Heart right ventricle (tissue), 16 donors: ENCODE measurements around the gene IFIT3. TPM values are rescaled to one million over a fixed set of nuclear protein-coding genes. Genes with fewer than 3 reads are reported as not detected.
A peak's percentile ranks its signal among the peaks of the same experiment; 100 is the strongest.

Experiments used
- ATAC-seq, 8 donors: fragments of 200-7000 bp; cut with Tn5 transposase; one replicate each; pipeline ENCODE4 v1.9.1; 2020; ENCODE audit warnings: mild to moderate bottlenecking in 8 of 8, moderate library complexity in 8 of 8, moderate number of reproducible peaks in 1 of 8
- DNase-seq, 2 donors: peaks; one replicate each; pipeline ENCODE4 v3.0.0-alpha.2; 2020
- H3K27ac ChIP-seq, 10 donors: fragments of 200-600 bp; sonication (generic) in 2 of 10; one replicate each; pipeline versions ENCODE4 v1.5.0 to v1.8.0; 2020 to 2022; ENCODE audit warnings: mild to moderate bottlenecking in 3 of 10
- H3K27me3 ChIP-seq, 7 donors: fragments of 200-600 bp; one replicate each; pipeline ENCODE4 v1.8.0; 2021 to 2022; ENCODE audit warnings: mild to moderate bottlenecking in 2 of 7
- H3K36me3 ChIP-seq, 9 donors: fragments of 200-600 bp; sonication (generic) in 1 of 9; one replicate each; pipeline versions ENCODE4 v1.5.0 to v1.8.0; 2020 to 2022; ENCODE audit warnings: mild to moderate bottlenecking in 2 of 9
- H3K4me1 ChIP-seq, 9 donors: fragments of 200-600 bp; sonication (generic) in 1 of 9; one replicate each; pipeline versions ENCODE4 v1.5.0 to v1.8.0; 2020 to 2022; ENCODE audit warnings: mild to moderate bottlenecking in 4 of 9
- H3K4me3 ChIP-seq, 10 donors: fragments of 200-600 bp; sonication (generic) in 2 of 10; one replicate each; pipeline versions ENCODE4 v1.5.0 to v1.8.0; 2020 to 2022; ENCODE audit warnings: mild to moderate bottlenecking in 7 of 10, moderate library complexity in 2 of 10
- H3K9me3 ChIP-seq, 11 donors: fragments of 200-600 bp in 10 of 11; sonication (generic) in 2 of 11; one replicate each; pipeline versions ENCODE4 v1.5.0 to v1.8.0; 2013 to 2022; ENCODE audit warnings: mild to moderate bottlenecking in 2 of 11, control low read depth in 1 of 11, moderate library complexity in 1 of 11
- WGBS, 2 donors: extraction: QIAGEN DNeasy Blood & Tissue Kit; methylation state at CpG; one replicate each; pipeline ENCODE4 v1.1.7; 2013; ENCODE audit warnings: inconsistent platforms in 1 of 2; 5-methylcytosine and 5-hydroxymethylcytosine counted together
- intact Hi-C, 10 donors: fragments of 100-400 bp; cut with DNase I; formaldehyde crosslinking; loops; one replicate each; pipeline versions ENCODE4 v1.11.1 to v1.14.2; 2022
- polyA plus RNA-seq, 2 donors: library from polyadenylated mRNA; stranded (reverse); fragments of 200-250 nt; gene quantifications; one replicate each; pipeline ENCODE4 v1.2.3, GENCODE V29; 2013
- total RNA-seq, 10 donors: library from RNA; stranded (reverse); fragmentation: NEBNext Ultra II Directional in 3 of 10; extraction: Animal tissue kit (Norgen Biotek cat#: 25700) in 3 of 10; gene quantifications; one replicate each; pipeline versions ENCODE4 v1.2.1 to v1.2.4, GENCODE V29; 2021 to 2023
- TF ChIP-seq, protein P1 (sequence below), 9 donors: fragments of 200-600 bp; sonication (generic) in 2 of 9; IDR thresholded peaks; one replicate each; pipeline versions ENCODE4 v1.5.0 to v1.8.0; 2021 to 2022; ENCODE audit warnings: antibody characterized with exemption in 9 of 9, mild to moderate bottlenecking in 5 of 9, moderate library complexity in 1 of 9
- donor health status: Arrhythmogenic right ventricular cardiomyopathy.
- donor health status: ischemic (EF 13 %, LVEDD 7.1; RV severe dilation, severe dysfunction).
- donor health status: healthy with polysubstance abuse.
- donor health status: DM: no; HTN: yes; CAD: no.
- donor health status: DM: no; HTN: no; CAD: no.
- donor health status: ischemic (EF 25% LVEDD 6.9; RV normal size, moderate dysfunction).
- donor health status: ischemic (EF 25% LVEDD 5.7; RV mildly dilated, moderate dysfunction).
- donor health status: healthy.
- donor health status: DM: yes; HTN: yes; CAD: no.
- donor health status: Ischemic cardiomyopathy.
- donor health status: ischemic (EF 35%, LVEDD 5.7; RV mildly dilated, moderate dysfunction).
- donor health status: nonischemic (EF 11% LVEDD 7.7; RV severe dilation, severe dysfunction).
- donor health status: DM: yes; HTN: yes; CAD: no.
- donor health status: PGD.
- donor health status: ischemic (EF 29% LVEDD 5.4; RV normal size, mild dysfunction).
- donor health status: nonischemic (EF 23%, LVEDD 6.1; RV moderate dilation, normal function).

Gene IFIT3
- total and polyA plus RNA-seq, 12 donors = 4.7 to 102 (median 12.2) TPM

DNA sequence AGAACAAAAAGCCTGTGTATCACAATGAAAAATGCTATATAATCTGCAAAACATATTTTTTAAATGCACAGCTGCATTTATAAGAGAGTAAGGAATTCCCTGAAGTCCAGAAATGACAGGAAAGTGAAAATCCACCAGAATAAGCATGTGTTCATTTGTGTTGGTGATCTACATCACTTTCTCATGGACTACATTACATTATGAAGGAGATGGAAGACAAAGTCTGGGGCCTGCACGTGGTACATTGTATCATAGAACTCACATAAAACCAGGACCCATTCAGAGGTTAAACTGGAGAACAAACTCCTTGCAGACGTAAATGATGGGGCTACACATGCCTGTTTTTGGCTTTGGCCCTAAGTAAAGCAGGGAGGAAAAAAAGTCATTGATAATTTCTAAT, 16.4 kb downstream of the IFIT3 start:
- TF ChIP-seq, protein P1, sequence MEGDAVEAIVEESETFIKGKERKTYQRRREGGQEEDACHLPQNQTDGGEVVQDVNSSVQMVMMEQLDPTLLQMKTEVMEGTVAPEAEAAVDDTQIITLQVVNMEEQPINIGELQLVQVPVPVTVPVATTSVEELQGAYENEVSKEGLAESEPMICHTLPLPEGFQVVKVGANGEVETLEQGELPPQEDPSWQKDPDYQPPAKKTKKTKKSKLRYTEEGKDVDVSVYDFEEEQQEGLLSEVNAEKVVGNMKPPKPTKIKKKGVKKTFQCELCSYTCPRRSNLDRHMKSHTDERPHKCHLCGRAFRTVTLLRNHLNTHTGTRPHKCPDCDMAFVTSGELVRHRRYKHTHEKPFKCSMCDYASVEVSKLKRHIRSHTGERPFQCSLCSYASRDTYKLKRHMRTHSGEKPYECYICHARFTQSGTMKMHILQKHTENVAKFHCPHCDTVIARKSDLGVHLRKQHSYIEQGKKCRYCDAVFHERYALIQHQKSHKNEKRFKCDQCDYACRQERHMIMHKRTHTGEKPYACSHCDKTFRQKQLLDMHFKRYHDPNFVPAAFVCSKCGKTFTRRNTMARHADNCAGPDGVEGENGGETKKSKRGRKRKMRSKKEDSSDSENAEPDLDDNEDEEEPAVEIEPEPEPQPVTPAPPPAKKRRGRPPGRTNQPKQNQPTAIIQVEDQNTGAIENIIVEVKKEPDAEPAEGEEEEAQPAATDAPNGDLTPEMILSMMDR (IDR thresholded peaks at IDR 0.05) = no peak
- no peaks in the 10 kb centered on the region for H3K9me3 ChIP-seq
- peaks cover 13 to 76% (median 43%) of the 10 kb centered on the region in 9 donors for H3K4me1 ChIP-seq
- H3K36me3 ChIP-seq = peaks cover 0 to 28% (median 12%) of the 10 kb centered on the region in 9 donors
- ATAC-seq = no peak
- H3K27ac ChIP-seq = no peak overlapping the region
- intact Hi-C loops = no loop called here
- 65 to 70% methylated on average over 2 of the region's 2 CpGs for WGBS, 2 donors
- no peak overlapping the region for H3K4me3 ChIP-seq
- H3K27me3 ChIP-seq = no peaks in the 10 kb centered on the region
- DNase-seq = no peak

DNA sequence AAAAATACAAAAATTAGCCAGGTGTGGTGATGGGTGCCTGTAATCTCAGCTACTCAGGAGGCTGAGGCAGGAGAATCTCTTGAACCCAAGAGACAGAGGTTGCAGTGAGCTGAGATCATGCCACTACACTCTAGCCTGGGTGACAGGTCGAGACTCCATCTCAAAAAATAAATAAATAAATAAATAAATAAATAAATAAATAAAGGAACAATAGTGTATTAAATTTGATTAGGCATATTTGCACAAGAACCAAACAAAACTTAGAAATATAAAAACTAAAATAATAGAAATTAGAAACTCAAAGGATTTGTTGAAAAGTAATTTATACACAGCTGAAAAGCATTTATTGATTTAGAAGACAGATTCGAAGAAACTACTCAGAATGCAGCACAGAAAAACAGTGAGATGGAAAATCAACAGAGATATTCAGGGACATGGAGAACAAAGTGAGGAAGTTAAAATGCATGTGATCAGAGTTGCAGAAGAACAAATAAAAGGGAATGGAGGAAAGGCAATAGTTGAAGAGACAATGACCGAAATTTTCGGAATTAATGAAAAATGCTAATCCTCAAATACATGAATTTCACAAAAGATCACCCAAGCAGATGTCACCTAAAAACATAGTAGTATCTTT, 17.7 kb downstream of the IFIT3 start:
- WGBS, 2 donors = 94 to 97% methylated on average over 4 of the region's 4 CpGs
- Histone ChIP-seq H3K27me3 (no peaks in the 10 kb centered on the region), H3K9me3 (no peaks in the 10 kb centered on the region), H3K27ac (peak overlapping the region in 4 of 10 donors; percentile 3 to 89 (median 80)), H3K36me3 (peaks cover 0 to 15% (median 5%) of the 10 kb centered on the region in 9 donors), H3K4me1 (peaks cover 14 to 77% (median 54%) of the 10 kb centered on the region in 9 donors), H3K4me3 (no peak overlapping the region)
- TF ChIP-seq, protein P1 (IDR thresholded peaks at IDR 0.05) = no peak
- ATAC-seq = no peak
- intact Hi-C loops = no loop called here
- DNase-seq = no peak

DNA sequence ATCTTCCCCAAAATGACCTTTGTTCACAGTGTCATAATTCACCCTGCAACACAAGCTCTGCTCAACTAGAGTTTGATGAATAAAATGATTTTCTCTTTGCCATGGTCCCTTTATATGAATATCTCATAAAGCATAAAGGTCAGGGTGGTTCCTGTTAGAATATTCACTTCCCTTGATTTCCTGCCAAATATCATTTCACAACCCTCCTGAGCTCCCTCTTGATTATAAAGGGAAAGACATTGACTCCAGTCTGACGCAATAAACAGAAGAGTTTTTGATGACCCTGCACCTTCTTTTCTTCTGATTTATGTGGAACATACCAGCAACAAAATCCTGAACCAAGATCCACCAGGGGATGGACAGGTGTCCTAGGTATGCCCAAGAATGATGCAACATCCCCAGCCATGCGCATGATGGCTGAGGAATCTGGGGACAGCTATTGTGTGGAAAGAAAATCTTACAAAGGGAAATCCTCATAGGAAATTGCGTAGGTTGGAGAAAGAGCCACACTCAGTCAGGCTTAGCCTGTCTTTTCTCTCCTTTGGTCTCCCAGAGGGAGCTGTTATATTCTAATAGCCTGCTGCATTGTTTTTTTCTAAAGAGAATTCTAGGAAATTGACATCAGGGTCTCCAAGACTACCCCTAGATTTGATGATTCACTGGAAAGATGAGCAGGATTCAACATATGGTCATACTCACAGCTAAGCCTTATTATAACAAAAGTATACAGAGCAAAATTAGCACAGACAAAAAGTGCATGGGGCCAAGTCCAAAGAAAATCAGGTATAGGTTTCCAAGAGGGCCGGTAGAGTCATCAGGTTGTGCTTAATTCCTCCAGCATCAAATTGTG, 18.8 kb downstream of the IFIT3 start:
- peak overlapping the region in 9 of 10 donors; percentile 47 to 89 (median 76) for H3K27ac ChIP-seq
- TF ChIP-seq, protein P1 (IDR thresholded peaks at IDR 0.05) = no peak
- H3K27me3 ChIP-seq = no peaks in the 10 kb centered on the region
- H3K4me1 ChIP-seq = peaks cover 18 to 80% (median 65%) of the 10 kb centered on the region in 9 donors
- intact Hi-C loops = loop anchor here in 1 of 10 donors (2.0 kb wide), 1 partner anchor 18 kb away; no protein-coding TSS in a partner anchor
- H3K36me3 ChIP-seq = peaks cover 0 to 4% (median 0%) of the 10 kb centered on the region in 9 donors
- H3K9me3 ChIP-seq = no peaks in the 10 kb centered on the region
- DNase-seq = no peak
- peak in 7 of 8 donors; percentile 21 to 76 (median 64) for ATAC-seq
- H3K4me3 ChIP-seq = no peak overlapping the region
- WGBS, 2 donors = 57 to 69% methylated on average over 4 of the region's 4 CpGs

DNA sequence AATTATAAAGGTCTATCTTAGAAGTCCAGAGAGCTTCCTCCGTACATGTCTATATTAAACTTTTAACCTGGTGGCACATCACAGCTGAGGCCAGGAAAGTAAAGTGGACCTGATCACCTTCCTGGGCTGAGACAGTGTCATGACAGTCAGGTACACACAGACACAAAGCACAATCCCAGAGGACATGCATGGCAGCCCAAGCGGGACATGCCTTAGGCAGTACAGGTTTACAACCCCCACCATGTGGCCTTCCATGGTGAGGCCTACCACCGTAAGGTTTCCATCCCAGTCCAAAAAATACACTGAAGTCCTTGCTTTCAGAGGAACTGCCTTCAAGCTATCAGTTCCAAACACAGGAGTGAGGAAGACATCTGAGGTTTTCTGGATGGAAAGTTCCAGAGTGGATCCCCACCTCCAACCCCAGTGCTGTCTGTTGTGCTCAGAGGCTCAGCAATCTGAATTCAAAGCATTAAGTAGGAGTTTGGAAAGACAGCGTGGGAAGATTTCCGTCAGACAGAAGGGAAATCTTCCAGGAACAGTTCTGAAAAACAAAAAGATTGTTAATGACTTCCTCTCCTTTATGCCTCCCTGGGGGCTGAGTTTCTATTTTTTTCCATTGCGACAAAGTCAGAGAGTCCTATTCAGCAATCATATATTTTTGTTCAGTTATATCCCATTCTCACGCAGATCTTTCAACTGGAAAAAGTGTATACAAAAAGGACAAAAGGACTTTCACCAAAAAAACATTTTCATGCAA, 20.1 kb downstream of the IFIT3 start:
- peak in 1 of 2 donors; percentile 71 for DNase-seq
- Histone ChIP-seq H3K4me3 (peak overlapping the region in 1 of 10 donors; percentile 6), H3K4me1 (peaks cover 18 to 80% (median 66%) of the 10 kb centered on the region in 9 donors), H3K36me3 (no peaks in the 10 kb centered on the region), H3K9me3 (no peaks in the 10 kb centered on the region), H3K27ac (peak overlapping the region in 9 of 10 donors; percentile 9 to 89 (median 76)), H3K27me3 (no peaks in the 10 kb centered on the region)
- ATAC-seq = peak in 7 of 8 donors; percentile 33 to 70 (median 48)
- WGBS, 2 donors = 58 to 62% methylated on average over 7 of the region's 7 CpGs
- intact Hi-C loops = loop anchor here in 1 of 10 donors (2.0 kb wide), 1 partner anchor 19 kb away; no protein-coding TSS in a partner anchor
- TF ChIP-seq, protein P1 (IDR thresholded peaks at IDR 0.05) = no peak
